Measurements from ENCODE around the gene PAX8. TPM values are rescaled to one million over a fixed set of nuclear protein-coding genes. Genes with fewer than 3 reads are reported as not detected.

The PAX8 gene
- total and polyA plus RNA-seq, 2 of the 13 experiments (the other 11 are each of a cell fraction or from before 2014, with no cell fraction given), result 1.5 to 8.8 TPM

DNA sequence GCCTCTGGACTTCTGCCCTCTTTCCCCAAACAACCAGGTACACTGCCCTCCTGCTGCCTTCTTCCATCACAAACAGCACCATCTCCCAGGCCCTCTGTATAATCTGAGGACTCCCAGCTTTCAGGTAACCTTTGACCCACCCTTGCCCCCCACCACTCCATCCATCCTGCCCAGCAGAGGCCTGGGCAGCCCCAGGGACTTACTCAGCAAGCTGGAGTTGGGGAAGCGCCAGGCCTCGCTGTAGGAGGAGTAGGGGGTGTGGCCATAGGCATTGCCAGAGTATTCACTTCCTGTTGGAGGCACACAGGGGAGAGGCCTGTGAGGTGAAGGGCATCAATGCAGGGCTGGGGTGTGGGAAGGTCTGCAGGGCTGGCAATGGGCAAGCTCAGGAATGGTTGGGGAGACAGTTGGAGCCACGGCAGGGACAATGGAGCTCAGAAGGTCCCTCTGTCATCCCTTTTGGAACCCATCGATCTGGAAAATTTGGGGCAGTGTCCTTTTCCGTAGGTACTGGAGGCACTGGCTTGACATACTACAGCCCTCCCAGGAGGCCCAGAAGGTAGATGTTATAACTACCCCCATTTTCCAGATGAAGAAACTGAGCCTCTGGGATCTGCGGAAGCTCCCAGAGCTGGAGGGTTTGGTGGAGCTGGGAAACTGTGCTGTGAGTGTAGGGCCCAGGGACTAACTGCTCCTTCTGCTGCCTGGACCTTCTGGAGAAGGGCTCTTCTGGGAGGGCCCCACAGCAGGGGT is 58.7 kb downstream of the PAX8 start (continued):
- TF ChIP-seq YY1 (IDR thresholded peaks at IDR 0.05; ENCODE audit: insufficient read depth, insufficient replicate concordance, low read depth, low read length) (peak; percentile 37), SETDB1 (CRISPR knock-in tag; IDR thresholded peaks at IDR 0.05; ENCODE audit: borderline replicate concordance) (no peak), JDP2 (CRISPR knock-in tag; IDR thresholded peaks at IDR 0.05; ENCODE audit: borderline replicate concordance) (no peak), ZFAT (CRISPR knock-in tag; conservative IDR thresholded peaks at IDR 0.05) (no peak), CHD4 (IDR thresholded peaks at IDR 0.05; ENCODE audit: borderline replicate concordance, low read length) (peak; percentile 92), ZNF282 (IDR thresholded peaks at IDR 0.05; ENCODE audit: partially characterized antibody) (no peak), PITX1 (CRISPR knock-in tag; IDR thresholded peaks at IDR 0.05) (peak; percentile 55; the same call in 1 of the 2 replicates), ATF1 (CRISPR knock-in tag; IDR thresholded peaks at IDR 0.05) (no peak), GTF3A (CRISPR knock-in tag; conservative IDR thresholded peaks at IDR 0.05) (no peak), ZFP37 (CRISPR knock-in tag; IDR thresholded peaks at IDR 0.05; ENCODE audit: borderline replicate concordance) (peak; percentile 64; the same call in 1 of the 2 replicates)
- TF ChIP-seq, protein P1, sequence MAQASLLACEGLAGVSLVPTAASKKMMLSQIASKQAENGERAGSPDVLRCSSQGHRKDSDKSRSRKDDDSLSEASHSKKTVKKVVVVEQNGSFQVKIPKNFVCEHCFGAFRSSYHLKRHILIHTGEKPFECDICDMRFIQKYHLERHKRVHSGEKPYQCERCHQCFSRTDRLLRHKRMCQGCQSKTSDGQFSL (CRISPR knock-in tag; IDR thresholded peaks at IDR 0.05), result 0 out of 2 replicates have a peak, but pooled peaks have one; percentile 42

DNA sequence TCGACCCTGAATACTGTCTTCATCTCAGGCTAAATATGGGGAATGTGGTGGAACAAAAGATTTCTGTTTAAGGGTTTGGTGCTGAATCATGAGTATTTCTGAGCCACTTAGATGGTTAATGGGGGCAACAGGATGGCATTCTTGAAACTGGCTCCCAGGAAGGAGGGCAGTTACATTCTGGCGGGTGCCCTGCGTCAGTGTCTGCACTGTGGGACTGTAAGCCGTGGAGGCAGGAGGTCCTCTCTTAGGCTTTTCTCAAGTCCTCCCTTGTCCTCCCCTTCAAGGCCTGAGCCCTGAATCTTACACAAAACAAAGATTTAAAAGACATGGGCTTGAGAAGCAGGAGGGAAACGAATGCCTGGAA is 59.2 kb downstream of the PAX8 start:
- H3K36me3 ChIP-seq (replicated peaks in 1 of 2; ENCODE audit: control insufficient read depth in 1 of 2, insufficient read depth in 2 of 2, low read length in 2 of 2), result no peaks in the 10 kb centered on the region
- in situ Hi-C loops (cut with HindIII; ENCODE audit: extremely low pct_ligation_motif_present, low pct_unique_long_range_greater_than_20kb) (no loop called here), intact Hi-C loops (cut with micrococcal nuclease; ENCODE audit: unreplicated experiment) (loop anchor here (2.0 to 5.0 kb wide), 3 partner anchors 13 to 63 kb away; no protein-coding TSS in a partner anchor)
- H3K9ac ChIP-seq (ENCODE audit: insufficient read depth, low read depth, low read length), result peak overlapping the region; percentile 92
- peak overlapping the region; percentile 97 for H3K27ac ChIP-seq (ENCODE audit: extremely low read length, insufficient read depth, low read length)
- ChIA-PET CTCF (ENCODE audit: low intra/inter-chr PET ratio, low total read pairs) (no interaction called here), POLR2A (interaction anchor here (0.6 to 3.7 kb wide), 14 partner anchors 8 to 139 kb away, joined by 3 to 24 read pairs (median 7); no protein-coding TSS in a partner anchor)
- peak overlapping the region; percentile 52 to 70 (median 60) for H3K4me3 ChIP-seq (replicated peaks in 1 of 3; ENCODE audit: insufficient read depth in 1 of 3, low read depth in 2 of 3, low read length in 3 of 3)
- peak overlapping the region; percentile 97 for H3K4me2 ChIP-seq (ENCODE audit: low read depth, low read length)
- ATAC-seq (peak; percentile 10), FAIRE-seq (no peak), DNase-seq (ENCODE audit: low spot score) (peak; percentile 35)
- no peaks in the 10 kb centered on the region; a peak in 1 of 5 replicates for H3K27me3 ChIP-seq (ENCODE audit: control insufficient read depth in 1 of 2, insufficient read depth in 2 of 2, low read length in 2 of 2)
- 25% methylated on average over 5 of the region's 5 CpGs for WGBS (ENCODE audit: low lambda C conversion rate)
- no peak overlapping the region for H2AFZ ChIP-seq (ENCODE audit: low read length)
- BruUV-seq (replicated peaks), result TSS peak; percentile 83
- H3K79me2 ChIP-seq (ENCODE audit: insufficient read depth, low read length), result no peaks in the 10 kb centered on the region
- no peaks in the 10 kb centered on the region for H3K9me3 ChIP-seq (ENCODE audit: low read length)
- peaks cover 84% of the 10 kb centered on the region for H3K4me1 ChIP-seq (ENCODE audit: insufficient read depth, low read length)
- no peaks in the 10 kb centered on the region for H4K20me1 ChIP-seq (ENCODE audit: insufficient read depth, low read length)
- TF ChIP-seq, protein P2, sequence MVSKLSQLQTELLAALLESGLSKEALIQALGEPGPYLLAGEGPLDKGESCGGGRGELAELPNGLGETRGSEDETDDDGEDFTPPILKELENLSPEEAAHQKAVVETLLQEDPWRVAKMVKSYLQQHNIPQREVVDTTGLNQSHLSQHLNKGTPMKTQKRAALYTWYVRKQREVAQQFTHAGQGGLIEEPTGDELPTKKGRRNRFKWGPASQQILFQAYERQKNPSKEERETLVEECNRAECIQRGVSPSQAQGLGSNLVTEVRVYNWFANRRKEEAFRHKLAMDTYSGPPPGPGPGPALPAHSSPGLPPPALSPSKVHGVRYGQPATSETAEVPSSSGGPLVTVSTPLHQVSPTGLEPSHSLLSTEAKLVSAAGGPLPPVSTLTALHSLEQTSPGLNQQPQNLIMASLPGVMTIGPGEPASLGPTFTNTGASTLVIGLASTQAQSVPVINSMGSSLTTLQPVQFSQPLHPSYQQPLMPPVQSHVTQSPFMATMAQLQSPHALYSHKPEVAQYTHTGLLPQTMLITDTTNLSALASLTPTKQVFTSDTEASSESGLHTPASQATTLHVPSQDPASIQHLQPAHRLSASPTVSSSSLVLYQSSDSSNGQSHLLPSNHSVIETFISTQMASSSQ (IDR thresholded peaks at IDR 0.05; ENCODE audit: low read depth), result no peak
- TF ChIP-seq, protein P2 (CRISPR knock-in tag; IDR thresholded peaks at IDR 0.05; ENCODE audit: borderline replicate concordance), result 0 out of 2 replicates have a peak, but pooled peaks have one; percentile 4
- TF ChIP-seq ZFP36L1 (CRISPR knock-in tag; IDR thresholded peaks at IDR 0.05) (no peak), ZKSCAN8 (CRISPR knock-in tag; IDR thresholded peaks at IDR 0.05; ENCODE audit: borderline replicate concordance) (peak; percentile 4; the same call in 1 of the 2 replicates), ZNF225 (CRISPR knock-in tag; IDR thresholded peaks at IDR 0.05) (no peak), ZNF788 (CRISPR knock-in tag; IDR thresholded peaks at IDR 0.05; ENCODE audit: borderline replicate concordance) (no peak), ZNF556 (CRISPR knock-in tag; IDR thresholded peaks at IDR 0.05; ENCODE audit: borderline replicate concordance) (0 out of 2 replicates have a peak, but pooled peaks have one; percentile 35), JARID2 (CRISPR knock-in tag; IDR thresholded peaks at IDR 0.05; ENCODE audit: insufficient replicate concordance) (no peak)
